ENCODE data around the gene RNASE4.
"Not testable (repeated sequence)": the region's sequence is repeated elsewhere in the genome, so short reads cannot be mapped to it uniquely, and the experiment has no call there.

RNASE4 gene

GRCh38 chr14:20733684-20734429, 49.5 kb downstream of the RNASE4 start:
- in situ Hi-C loops (cut with MboI; ENCODE audit: low sequenced_read_pairs) = no loop called here

GRCh38 chr14:20734430-20734806, 50.1 kb downstream of the RNASE4 start:
- in situ Hi-C loops (cut with MboI; ENCODE audit: low sequenced_read_pairs) = no loop called here

GRCh38 chr14:20738292-20738691, 53.9 kb downstream of the RNASE4 start:
- in situ Hi-C loops (cut with MboI; ENCODE audit: low sequenced_read_pairs) = not testable (repeated sequence)

- in situ Hi-C loops (cut with MboI; ENCODE audit: low sequenced_read_pairs) = no loop called here
Observed at GRCh38 chr14:20742132-20742531, 57.8 kb downstream of the RNASE4 start.

- in situ Hi-C loops (cut with MboI; ENCODE audit: low sequenced_read_pairs) = no loop called here
Observed at GRCh38 chr14:20743556-20743955, 59.2 kb downstream of the RNASE4 start.

- in situ Hi-C loops (cut with MboI; ENCODE audit: low sequenced_read_pairs) = no loop called here
Observed at GRCh38 chr14:20745571-20746358, 61.4 kb downstream of the RNASE4 start, which contains the start of gene EDDM3A. TSS of gene EDDM3A (plus strand) at chr14:20745887. CDS start at chr14:20747581, 1,694 bp downstream.

- in situ Hi-C loops (cut with MboI; ENCODE audit: low sequenced_read_pairs) = no loop called here
Observed at GRCh38 chr14:20746566-20746965, 62.2 kb downstream of the RNASE4 start.

- in situ Hi-C loops (cut with MboI; ENCODE audit: low sequenced_read_pairs) = no loop called here
Observed at GRCh38 chr14:20748439-20748838, 64.1 kb downstream of the RNASE4 start.

GRCh38 chr14:20750194-20750593, 65.8 kb downstream of the RNASE4 start:
- in situ Hi-C loops (cut with MboI; ENCODE audit: low sequenced_read_pairs) = no loop called here
